Activated T-helper 1 cell treated with anti-CD3 and anti-CD28 coated beads, Interleukin-12 subunit alpha, Interleukin-12 subunit beta, Interleukin-2, Interleukin-4 antibody, amounts not matched to agents 30 ng/mL and 10 ng/mL and 1 ng/mL, durations not matched to agents 14 hours and 24 hours and 36 hours (primary cell): Measurements from ENCODE around the gene ARL5A. TPM values are rescaled to one million over a fixed set of nuclear protein-coding genes. Genes with fewer than 3 reads are reported as not detected.

Experiments
- DNase-seq: peaks from one replicate; pipeline ENCODE4 v3.0.0; 2021; ENCODE audit warnings: low spot score
- H3K27ac Mint-ChIP-seq: one replicate; pipeline ENCODE4 v1.8.0; 2021; ENCODE audit warnings: mild to moderate bottlenecking, mixed read lengths
- H3K27me3 Mint-ChIP-seq: one replicate; pipeline ENCODE4 v1.8.0; 2022; ENCODE audit warnings: mild to moderate bottlenecking, moderate library complexity, mixed read lengths; ENCODE audit not compliant: insufficient read depth
- H3K36me3 Mint-ChIP-seq: one replicate; pipeline ENCODE4 v1.8.0; 2021; ENCODE audit warnings: low read depth, mixed read lengths
- H3K4me1 Mint-ChIP-seq: one replicate; pipeline ENCODE4 v1.8.0; 2021; ENCODE audit warnings: low read depth, mixed read lengths
- H3K4me3 Mint-ChIP-seq: one replicate; pipeline ENCODE4 v1.8.0; 2021; ENCODE audit warnings: mild to moderate bottlenecking, moderate library complexity, mixed read lengths
- H3K9me3 Mint-ChIP-seq: one replicate; pipeline ENCODE4 v1.8.0; 2021; ENCODE audit warnings: mixed read lengths
- intact Hi-C: fragments of 100-400 bp; cut with micrococcal nuclease; formaldehyde crosslinking; loops from one replicate; pipeline ENCODE4 v1.15.1; 2024
- total RNA-seq: library from RNA; stranded (reverse); gene quantifications from 2 replicates; pipeline ENCODE4 v1.2.3, GENCODE V29; 2022

Gene ARL5A
- total RNA-seq, 1 donor from 2014 or later, result 69.3 TPM

GRCh38 chr2:151786483-151786882, 41.7 kb downstream of the ARL5A start:
- intact Hi-C loops, result no loop called here
- Mint-ChIP-seq H3K27me3 (no peaks in the 10 kb centered on the region), H3K4me1 (no peaks in the 10 kb centered on the region), H3K9me3 (peaks cover 4% of the 10 kb centered on the region), H3K4me3 (no peak overlapping the region), H3K36me3 (peaks cover 20% of the 10 kb centered on the region), H3K27ac (no peak overlapping the region)
- DNase-seq, result no peak

- no peak for DNase-seq
- Mint-ChIP-seq H3K36me3 (peaks cover 20% of the 10 kb centered on the region), H3K27me3 (no peaks in the 10 kb centered on the region), H3K4me3 (no peak overlapping the region), H3K27ac (no peak overlapping the region), H3K9me3 (peaks cover 3% of the 10 kb centered on the region), H3K4me1 (no peaks in the 10 kb centered on the region)
- intact Hi-C loops, result no loop called here
Observed at GRCh38 chr2:151786077-151786476, 42.1 kb downstream of the ARL5A start.

GRCh38 chr2:151783133-151783520, 45.1 kb downstream of the ARL5A start:
- Mint-ChIP-seq H3K27me3 (no peaks in the 10 kb centered on the region), H3K4me3 (no peak overlapping the region), H3K27ac (no peak overlapping the region), H3K9me3 (no peaks in the 10 kb centered on the region), H3K36me3 (peaks cover 28% of the 10 kb centered on the region), H3K4me1 (no peaks in the 10 kb centered on the region)
- intact Hi-C loops, result no loop called here
- no peak for DNase-seq

- Mint-ChIP-seq H3K36me3 (peaks cover 29% of the 10 kb centered on the region), H3K9me3 (no peaks in the 10 kb centered on the region), H3K4me1 (no peaks in the 10 kb centered on the region), H3K27ac (no peak overlapping the region), H3K27me3 (no peaks in the 10 kb centered on the region), H3K4me3 (no peak overlapping the region)
- DNase-seq, result no peak
- intact Hi-C loops, result no loop called here
Observed at GRCh38 chr2:151782378-151783132, 45.7 kb downstream of the ARL5A start.

- Mint-ChIP-seq H3K27ac (no peak overlapping the region), H3K36me3 (peaks cover 29% of the 10 kb centered on the region), H3K4me3 (no peak overlapping the region), H3K4me1 (no peaks in the 10 kb centered on the region), H3K27me3 (no peaks in the 10 kb centered on the region), H3K9me3 (no peaks in the 10 kb centered on the region)
- DNase-seq, result no peak
- intact Hi-C loops, result no loop called here
Observed at GRCh38 chr2:151781642-151782041, 46.6 kb downstream of the ARL5A start.

- H3K9me3 Mint-ChIP-seq, result no peaks in the 10 kb centered on the region
- DNase-seq, result no peak
- H3K4me3 Mint-ChIP-seq, result no peak overlapping the region
- H3K27ac Mint-ChIP-seq, result no peak overlapping the region
- H3K27me3 Mint-ChIP-seq, result no peaks in the 10 kb centered on the region
- no peaks in the 10 kb centered on the region for H3K4me1 Mint-ChIP-seq
- peaks cover 29% of the 10 kb centered on the region for H3K36me3 Mint-ChIP-seq
- intact Hi-C loops, result no loop called here
Observed at GRCh38 chr2:151780938-151781337, 47.3 kb downstream of the ARL5A start.

GRCh38 chr2:151777935-151778334, 50.3 kb downstream of the ARL5A start:
- intact Hi-C loops, result no loop called here
- Mint-ChIP-seq H3K36me3 (peaks cover 21% of the 10 kb centered on the region), H3K4me1 (no peaks in the 10 kb centered on the region), H3K27me3 (no peaks in the 10 kb centered on the region), H3K4me3 (no peak overlapping the region), H3K27ac (no peak overlapping the region), H3K9me3 (no peaks in the 10 kb centered on the region)
- no peak for DNase-seq

GRCh38 chr2:151777487-151777886, 50.7 kb downstream of the ARL5A start:
- Mint-ChIP-seq H3K27ac (no peak overlapping the region), H3K4me3 (no peak overlapping the region), H3K27me3 (no peaks in the 10 kb centered on the region), H3K4me1 (no peaks in the 10 kb centered on the region), H3K9me3 (no peaks in the 10 kb centered on the region), H3K36me3 (peaks cover 19% of the 10 kb centered on the region)
- intact Hi-C loops, result no loop called here
- DNase-seq, result no peak

- no peaks in the 10 kb centered on the region for H3K27me3 Mint-ChIP-seq
- H3K9me3 Mint-ChIP-seq, result no peaks in the 10 kb centered on the region
- no peaks in the 10 kb centered on the region for H3K4me1 Mint-ChIP-seq
- H3K27ac Mint-ChIP-seq, result no peak overlapping the region
- no peak overlapping the region for H3K4me3 Mint-ChIP-seq
- no peak for DNase-seq
- intact Hi-C loops, result no loop called here
- peaks cover 17% of the 10 kb centered on the region for H3K36me3 Mint-ChIP-seq
Observed at GRCh38 chr2:151776367-151776766, 51.9 kb downstream of the ARL5A start.

GRCh38 chr2:151775057-151775740, 53.0 kb downstream of the ARL5A start:
- DNase-seq, result no peak
- H3K27me3 Mint-ChIP-seq, result no peaks in the 10 kb centered on the region
- H3K9me3 Mint-ChIP-seq, result no peaks in the 10 kb centered on the region
- H3K27ac Mint-ChIP-seq, result no peak overlapping the region
- no peaks in the 10 kb centered on the region for H3K4me1 Mint-ChIP-seq
- H3K36me3 Mint-ChIP-seq, result peaks cover 17% of the 10 kb centered on the region
- intact Hi-C loops, result no loop called here
- H3K4me3 Mint-ChIP-seq, result no peak overlapping the region

- Mint-ChIP-seq H3K36me3 (peaks cover 12% of the 10 kb centered on the region), H3K4me1 (no peaks in the 10 kb centered on the region)
Observed at GRCh38 chr2:151774506-151774905, 53.7 kb downstream of the ARL5A start.

GRCh38 chr2:151771599-151772358, 56.4 kb downstream of the ARL5A start:
- no peak for DNase-seq
- Mint-ChIP-seq H3K4me1 (no peaks in the 10 kb centered on the region), H3K27ac (no peak overlapping the region), H3K27me3 (no peaks in the 10 kb centered on the region), H3K4me3 (no peak overlapping the region), H3K36me3 (no peaks in the 10 kb centered on the region), H3K9me3 (no peaks in the 10 kb centered on the region)
- intact Hi-C loops, result no loop called here

More at GRCh38 chr2:151774506-151774905, 53.7 kb downstream of the ARL5A start:
- no peaks in the 10 kb centered on the region for H3K27me3 Mint-ChIP-seq
- intact Hi-C loops, result no loop called here
- no peaks in the 10 kb centered on the region for H3K9me3 Mint-ChIP-seq
- DNase-seq, result no peak
- H3K27ac Mint-ChIP-seq, result no peak overlapping the region
- H3K4me3 Mint-ChIP-seq, result no peak overlapping the region

- H3K27ac Mint-ChIP-seq, result no peak overlapping the region
- H3K4me3 Mint-ChIP-seq, result no peak overlapping the region
- no peaks in the 10 kb centered on the region for H3K9me3 Mint-ChIP-seq
- DNase-seq, result no peak
- H3K27me3 Mint-ChIP-seq, result no peaks in the 10 kb centered on the region
- H3K36me3 Mint-ChIP-seq, result no peaks in the 10 kb centered on the region
- intact Hi-C loops, result no loop called here
- H3K4me1 Mint-ChIP-seq, result peaks cover 6% of the 10 kb centered on the region
Observed at GRCh38 chr2:151770995-151771394, 57.2 kb downstream of the ARL5A start.
